Prostate gland (tissue), 2 donors: ENCODE results near the gene RNF4. TPM values are rescaled to one million over a fixed set of nuclear protein-coding genes. Genes with fewer than 3 reads are reported as not detected.
A peak's percentile ranks its signal among the peaks of the same experiment; 100 is the strongest.

ENCODE experiments used
- DNase-seq: peaks from one replicate; pipeline ENCODE4 v3.0.0-alpha.2; 2019; ENCODE audit warnings: low spot score
- H3K27ac ChIP-seq, 2 donors: fragments of 200-600 bp; sonication (generic); 2 replicates each; pipeline ENCODE4 v1.5.1; 2017 to 2019
- H3K27me3 ChIP-seq: fragments of 200-600 bp; sonication (generic); replicated peaks from 2 replicates; pipeline ENCODE4 v1.5.1; 2019; ENCODE audit not compliant: insufficient read depth
- H3K36me3 ChIP-seq, 2 donors: fragments of 200-600 bp; sonication (generic); 1 replicate in 1 of 2; 2 replicates in 1 of 2; pipeline versions ENCODE4 v1.5.1 to v1.8.1; 2017 to 2019
- H3K4me1 ChIP-seq: fragments of 200-600 bp; sonication (generic); replicated peaks from 2 replicates; pipeline ENCODE4 v1.5.1; 2019
- H3K4me3 ChIP-seq, 2 donors: fragments of 200-600 bp; sonication (generic); 2 replicates each; pipeline ENCODE4 v1.5.1; 2017 to 2019
- H3K9me3 ChIP-seq: fragments of 200-600 bp; sonication (generic); 2 replicates; pipeline ENCODE4 v1.5.1; 2017
- CTCF ChIP-seq, 4 experiments: fragments of 200-600 bp in 2 of 4; fragments of 450-650 bp in 2 of 4; sonication (generic) in 2 of 4; IDR thresholded peaks; 1 replicate in 3 of 4; 2 replicates in 1 of 4; pipeline ENCODE4 v1.5.1; 2016 to 2019; ENCODE audit warnings: antibody characterized with exemption in 4 of 4, mild to moderate bottlenecking in 2 of 4, moderate library complexity in 2 of 4
- POLR2A ChIP-seq: fragments of 450-650 bp; IDR thresholded peaks from one replicate; pipeline ENCODE4 v1.6.1; 2016; ENCODE audit warnings: antibody characterized with exemption, mild to moderate bottlenecking
- POLR2AphosphoS5 ChIP-seq: sonication (generic); formaldehyde crosslinking; IDR thresholded peaks from one replicate; pipeline ENCODE4 v1.6.1; 2017; ENCODE audit warnings: antibody characterized with exemption
- WGBS: methylation state at CpG from one replicate; pipeline ENCODE4 v1.1.5; 2018; 5-methylcytosine and 5-hydroxymethylcytosine counted together
- intact Hi-C: fragments of 100-400 bp; cut with DNase I; formaldehyde crosslinking; loops from one replicate; pipeline ENCODE4 v1.14.2; 2022
- total RNA-seq, 2 donors: library from RNA; depleted of rRNA; stranded (reverse); fragments of >200 nt; gene quantifications; one replicate each; pipeline ENCODE4 v1.1.0, GENCODE V29; 2016

Gene RNF4
- total RNA-seq, 2 donors from 2014 or later = 33.9 to 56.1 TPM

- Histone ChIP-seq H3K36me3 (no peaks in the 10 kb centered on the region), H3K4me1 (no peaks in the 10 kb centered on the region), H3K4me3 (no peak overlapping the region), H3K27ac (no peak overlapping the region), H3K27me3 (no peaks in the 10 kb centered on the region), H3K9me3 (no peaks in the 10 kb centered on the region)
- DNase-seq = peak; percentile 26
- 69% methylated on average over 29 of the region's 29 CpGs for WGBS
- intact Hi-C loops = no loop called here
- no peak for TF ChIP-seq CTCF (IDR thresholded peaks at IDR 0.05)
- TF ChIP-seq POLR2A = no peak
- TF ChIP-seq POLR2AphosphoS5 = no peak
These were observed 35.1 kb upstream of the RNF4 start for GRCh38 chr4:2433609-2434350.

GRCh38 chr4:2434420-2434819 is 34.5 kb upstream of the RNF4 start:
- H3K27ac ChIP-seq = no peak overlapping the region
- no peak for TF ChIP-seq POLR2A
- TF ChIP-seq CTCF (IDR thresholded peaks at IDR 0.05) = no peak
- no peak for TF ChIP-seq POLR2AphosphoS5
- no peaks in the 10 kb centered on the region for H3K36me3 ChIP-seq
- no peaks in the 10 kb centered on the region for H3K9me3 ChIP-seq
- no peaks in the 10 kb centered on the region for H3K4me1 ChIP-seq
- WGBS = 64% methylated on average over 8 of the region's 9 CpGs
- intact Hi-C loops = no loop called here
- no peaks in the 10 kb centered on the region for H3K27me3 ChIP-seq
- no peak overlapping the region for H3K4me3 ChIP-seq
- no peak for DNase-seq

- WGBS = 40% methylated on average over 10 of the region's 10 CpGs
- DNase-seq = no peak
- Histone ChIP-seq H3K4me3 (no peak overlapping the region), H3K27me3 (no peaks in the 10 kb centered on the region), H3K27ac (no peak overlapping the region), H3K36me3 (no peaks in the 10 kb centered on the region), H3K9me3 (no peaks in the 10 kb centered on the region), H3K4me1 (no peaks in the 10 kb centered on the region)
- TF ChIP-seq POLR2A (no peak), CTCF (IDR thresholded peaks at IDR 0.05) (no peak), POLR2AphosphoS5 (no peak)
- intact Hi-C loops = no loop called here
These were observed 32.6 kb upstream of the RNF4 start for GRCh38 chr4:2436301-2436700.

GRCh38 chr4:2436761-2437474 is 32.0 kb upstream of the RNF4 start:
- Histone ChIP-seq H3K27ac (no peak overlapping the region), H3K36me3 (no peaks in the 10 kb centered on the region), H3K27me3 (no peaks in the 10 kb centered on the region), H3K4me1 (no peaks in the 10 kb centered on the region), H3K4me3 (no peak overlapping the region), H3K9me3 (no peaks in the 10 kb centered on the region)
- intact Hi-C loops = no loop called here
- 92% methylated on average over 27 of the region's 30 CpGs for WGBS
- no peak for DNase-seq
- TF ChIP-seq CTCF (IDR thresholded peaks at IDR 0.05) (no peak), POLR2AphosphoS5 (no peak), POLR2A (no peak)
